HEK293 (cell line): ENCODE data around the gene CREB5.

Source experiments
- CTCF ChIA-PET: fragments of 350-600 bp; formaldehyde crosslinking; extraction: SDS; loops from one replicate; lab custom pipeline; 2021; ENCODE audit warnings: antibody characterized with exemption; lab: Yijun Ruan, JAX
- POLR2A ChIA-PET: fragments of 300-600 bp; formaldehyde crosslinking; extraction: SDS; loops from one replicate; lab custom pipeline; 2020; ENCODE audit warnings: antibody characterized with exemption, inconsistent platforms; lab: Yijun Ruan, JAX
- H3K27ac ChIP-seq: fragments of 200-500 bp; sonication (Bioruptor generic); 2 replicates; pipeline ENCODE4 v1.5.1; 2014; ENCODE audit warnings: low read depth, low read length, control low read depth, inconsistent platforms; ENCODE audit errors: extremely low read depth
- H3K36me3 ChIP-seq, 2 experiments: fragments of 200-500 bp in 1 of 2; sonication (Bioruptor generic) in 1 of 2; 1 replicate in 1 of 2; 2 replicates in 1 of 2; pipeline ENCODE4 v1.5.1; 2014 to 2017; ENCODE audit warnings: inconsistent platforms in 2 of 2, low read length in 2 of 2; ENCODE audit not compliant: control insufficient read depth in 2 of 2, insufficient read depth in 1 of 2
- H3K4me1 ChIP-seq: fragments of 200-500 bp; sonication (Bioruptor generic); 2 replicates; pipeline ENCODE4 v1.5.1; 2014; ENCODE audit warnings: mild to moderate bottlenecking, low read length, inconsistent platforms; ENCODE audit not compliant: control insufficient read depth, insufficient read depth
- H3K4me3 ChIP-seq: 2 replicates; pipeline ENCODE4 v1.5.1; 2011; ENCODE audit warnings: low read depth, mild to moderate bottlenecking, control low read depth, low read length, moderate library complexity
- H3K9me3 ChIP-seq: fragments of 200-500 bp; sonication (Bioruptor generic); 2 replicates; pipeline ENCODE4 v1.5.1; 2014; ENCODE audit warnings: low read depth, low read length, inconsistent platforms; ENCODE audit not compliant: control insufficient read depth, insufficient read depth
- EGR2 ChIP-seq: fragments of 450-650 bp; formaldehyde crosslinking; IDR thresholded peaks from 2 replicates; pipeline ENCODE4 v1.5.1; 2016; ENCODE audit warnings: low read depth, missing biosample characterization, missing genetic modification characterization
- MEIS1 ChIP-seq: sonication (generic); formaldehyde crosslinking; IDR thresholded peaks from 2 replicates; pipeline ENCODE4 v1.8.1; 2022; ENCODE audit warnings: missing genetic modification reagents, mild to moderate bottlenecking, borderline replicate concordance
- MZF1 ChIP-seq: fragments of 450-650 bp; formaldehyde crosslinking; IDR thresholded peaks from 2 replicates; pipeline ENCODE4 v1.5.1; 2017; ENCODE audit warnings: missing biosample characterization, missing genetic modification characterization, borderline replicate concordance
- SCRT1 ChIP-seq: fragments of 450-650 bp; formaldehyde crosslinking; IDR thresholded peaks from 2 replicates; pipeline ENCODE4 v1.5.1; 2016; ENCODE audit warnings: missing biosample characterization, missing genetic modification characterization, borderline replicate concordance
- SETDB1 ChIP-seq: IDR thresholded peaks from one replicate; pipeline ENCODE4 v1.6.1; 2017; ENCODE audit warnings: mild to moderate bottlenecking, low read length, moderate library complexity, mixed read lengths; ENCODE audit not compliant: insufficient read length
- ZBTB7A ChIP-seq: fragments of 450-650 bp; formaldehyde crosslinking; IDR thresholded peaks from 2 replicates; pipeline ENCODE4 v1.5.1; 2016; ENCODE audit warnings: low read depth, missing biosample characterization, missing genetic modification characterization
- ZNF133 ChIP-seq: fragments of 450-650 bp; formaldehyde crosslinking; IDR thresholded peaks from 2 replicates; pipeline ENCODE4 v1.5.1; 2016; ENCODE audit warnings: missing biosample characterization, missing genetic modification characterization
- ZNF138 ChIP-seq: fragments of 450-650 bp; formaldehyde crosslinking; IDR thresholded peaks from 2 replicates; pipeline ENCODE4 v1.5.1; 2016; ENCODE audit warnings: missing biosample characterization, missing genetic modification characterization, borderline replicate concordance
- ZNF157 ChIP-seq: fragments of 450-650 bp; formaldehyde crosslinking; IDR thresholded peaks from 2 replicates; pipeline ENCODE4 v1.5.1; 2016; ENCODE audit warnings: missing biosample characterization, missing genetic modification characterization
- ZNF19 ChIP-seq: fragments of 450-650 bp; formaldehyde crosslinking; IDR thresholded peaks from 2 replicates; pipeline ENCODE4; 2016; ENCODE audit warnings: missing biosample characterization, missing genetic modification characterization, low read depth
- ZNF211 ChIP-seq: fragments of 450-650 bp; formaldehyde crosslinking; IDR thresholded peaks from 2 replicates; pipeline ENCODE4 v1.5.1; 2016; ENCODE audit warnings: low read depth, missing biosample characterization, missing genetic modification characterization
- ZNF280D ChIP-seq: fragments of 450-650 bp; formaldehyde crosslinking; IDR thresholded peaks from 2 replicates; pipeline ENCODE4 v1.5.1; 2016; ENCODE audit warnings: missing biosample characterization, missing genetic modification characterization
- ZNF362 ChIP-seq: fragments of 450-650 bp; formaldehyde crosslinking; IDR thresholded peaks from 2 replicates; pipeline ENCODE4 v1.5.1; 2016; ENCODE audit warnings: missing biosample characterization, missing genetic modification characterization
- ZNF426 ChIP-seq: fragments of 450-650 bp; formaldehyde crosslinking; IDR thresholded peaks from 2 replicates; pipeline ENCODE4 v1.5.1; 2017; ENCODE audit warnings: missing biosample characterization, missing genetic modification characterization, mild to moderate bottlenecking, inconsistent platforms, moderate library complexity
- ZNF433 ChIP-seq: fragments of 450-650 bp; formaldehyde crosslinking; IDR thresholded peaks from 2 replicates; pipeline ENCODE4 v1.5.1; 2016; ENCODE audit warnings: missing biosample characterization, missing genetic modification characterization, low read depth
- ZNF501 ChIP-seq: fragments of 450-650 bp; formaldehyde crosslinking; IDR thresholded peaks from 2 replicates; pipeline ENCODE4 v1.5.1; 2016; ENCODE audit warnings: missing biosample characterization, missing genetic modification characterization
- ZNF529 ChIP-seq: fragments of 450-650 bp; formaldehyde crosslinking; IDR thresholded peaks from 2 replicates; pipeline ENCODE4 v1.5.1; 2017; ENCODE audit warnings: missing genetic modification characterization, missing biosample characterization; ENCODE audit not compliant: insufficient replicate concordance
- ZNF555 ChIP-seq: fragments of 450-650 bp; formaldehyde crosslinking; conservative IDR thresholded peaks from 2 replicates; pipeline ENCODE4 v1.5.1; 2017; ENCODE audit warnings: missing biosample characterization, mild to moderate bottlenecking, missing genetic modification characterization, inconsistent platforms
- ZNF560 ChIP-seq: fragments of 450-650 bp; formaldehyde crosslinking; IDR thresholded peaks from 2 replicates; pipeline ENCODE4 v1.5.1; 2017; ENCODE audit warnings: missing biosample characterization, missing genetic modification characterization, borderline replicate concordance
- ZNF561 ChIP-seq: fragments of 450-650 bp; IDR thresholded peaks from 2 replicates; pipeline ENCODE4 v1.5.1; 2018; ENCODE audit warnings: missing biosample characterization, missing genetic modification characterization, borderline replicate concordance
- ZNF629 ChIP-seq: fragments of 450-650 bp; formaldehyde crosslinking; IDR thresholded peaks from 2 replicates; pipeline ENCODE4 v1.5.1; 2017; ENCODE audit warnings: missing biosample characterization, missing genetic modification characterization
- ZNF76 ChIP-seq: fragments of 450-650 bp; formaldehyde crosslinking; IDR thresholded peaks from 2 replicates; pipeline ENCODE4; 2016; ENCODE audit warnings: low read depth, missing biosample characterization, missing genetic modification characterization, borderline replicate concordance
- TF ChIP-seq, protein P1 (sequence below): fragments of 450-650 bp; formaldehyde crosslinking; IDR thresholded peaks from 2 replicates; pipeline ENCODE4 v1.5.1; 2016; ENCODE audit warnings: missing biosample characterization, missing genetic modification characterization
- TF ChIP-seq, protein P2 (sequence below): fragments of 450-650 bp; formaldehyde crosslinking; IDR thresholded peaks from 2 replicates; pipeline ENCODE4 v1.5.1; 2016; ENCODE audit warnings: missing biosample characterization, missing genetic modification characterization, borderline replicate concordance

The CREB5 gene

DNA sequence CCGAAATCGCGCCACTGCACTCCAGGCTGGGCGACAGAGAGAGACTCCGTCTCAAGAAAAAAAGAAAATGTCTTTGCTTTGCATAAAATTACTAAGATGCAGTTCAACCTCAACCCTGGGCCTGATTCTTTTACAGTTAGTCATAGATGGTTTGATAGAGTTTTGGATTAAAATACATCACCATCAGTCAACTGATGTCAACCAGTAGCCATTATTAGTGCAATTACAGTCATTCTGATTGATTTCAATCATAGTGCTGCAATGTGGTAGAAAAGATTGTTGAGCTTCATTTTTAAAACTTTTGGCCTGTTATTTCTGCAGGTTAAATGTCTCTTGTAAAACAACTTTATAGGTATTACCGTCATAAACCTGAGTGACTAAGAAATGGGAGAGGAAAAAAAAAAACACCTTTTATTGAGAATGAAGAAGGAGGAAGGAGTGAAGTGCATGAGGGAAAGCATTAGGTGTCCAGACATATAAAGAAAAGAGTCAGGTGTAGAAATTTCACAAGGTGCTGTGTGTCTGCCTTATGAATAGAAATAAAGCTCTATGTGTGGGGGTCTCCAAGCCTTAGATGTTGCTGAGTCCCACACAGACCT, 395.2 kb downstream of the CREB5 start (continued):
- TF ChIP-seq ZNF280D (tag by site-specific recombination) (no peak), ZNF19 (tag by site-specific recombination) (no peak), ZBTB7A (tag by site-specific recombination) (no peak), ZNF426 (tag by site-specific recombination) (no peak), ZNF555 (tag by site-specific recombination) (no peak), ZNF560 (tag by site-specific recombination) (no peak), MZF1 (tag by site-specific recombination) (no peak), ZNF529 (tag by site-specific recombination) (no peak), ZNF133 (tag by site-specific recombination) (no peak), MEIS1 (CRISPR knock-in tag) (no peak), ZNF629 (no peak), SETDB1 (no peak), ZNF561 (tag by site-specific recombination) (no peak), ZNF362 (no peak)
- TF ChIP-seq, protein P1, sequence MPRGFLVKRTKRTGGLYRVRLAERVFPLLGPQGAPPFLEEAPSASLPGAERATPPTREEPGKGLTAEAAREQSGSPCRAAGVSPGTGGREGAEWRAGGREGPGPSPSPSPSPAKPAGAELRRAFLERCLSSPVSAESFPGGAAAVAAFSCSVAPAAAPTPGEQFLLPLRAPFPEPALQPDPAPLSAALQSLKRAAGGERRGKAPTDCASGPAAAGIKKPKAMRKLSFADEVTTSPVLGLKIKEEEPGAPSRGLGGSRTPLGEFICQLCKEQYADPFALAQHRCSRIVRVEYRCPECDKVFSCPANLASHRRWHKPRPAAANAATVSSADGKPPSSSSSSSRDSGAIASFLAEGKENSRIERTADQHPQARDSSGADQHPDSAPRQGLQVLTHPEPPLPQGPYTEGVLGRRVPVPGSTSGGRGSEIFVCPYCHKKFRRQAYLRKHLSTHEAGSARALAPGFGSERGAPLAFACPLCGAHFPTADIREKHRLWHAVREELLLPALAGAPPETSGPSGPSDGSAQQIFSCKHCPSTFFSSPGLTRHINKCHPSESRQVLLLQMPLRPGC (tag by site-specific recombination), result no peak

GRCh38 chr7:28808796-28809533, 396.6 kb downstream of the CREB5 start:
- Histone ChIP-seq H3K27ac (no peak overlapping the region), H3K4me3 (no peak overlapping the region), H3K9me3 (no peaks in the 10 kb centered on the region), H3K36me3 (peaks cover 3 to 12% of the 10 kb centered on the region in 2 experiments; a peak in 2 of 3 replicates), H3K4me1 (no peaks in the 10 kb centered on the region)
- ChIA-PET POLR2A (no interaction called here), CTCF (interaction anchor here (1.2 kb wide), 1 partner anchor 31 kb away, joined by 4 read pairs; no protein-coding TSS in a partner anchor)
- TF ChIP-seq ZNF76 (tag by site-specific recombination) (no peak), ZNF433 (tag by site-specific recombination) (no peak), ZNF501 (tag by site-specific recombination) (no peak), ZNF211 (no peak), ZNF138 (tag by site-specific recombination) (no peak), EGR2 (tag by site-specific recombination) (no peak), SCRT1 (tag by site-specific recombination) (no peak), ZNF157 (tag by site-specific recombination) (peak; percentile 81)
- TF ChIP-seq, protein P2, sequence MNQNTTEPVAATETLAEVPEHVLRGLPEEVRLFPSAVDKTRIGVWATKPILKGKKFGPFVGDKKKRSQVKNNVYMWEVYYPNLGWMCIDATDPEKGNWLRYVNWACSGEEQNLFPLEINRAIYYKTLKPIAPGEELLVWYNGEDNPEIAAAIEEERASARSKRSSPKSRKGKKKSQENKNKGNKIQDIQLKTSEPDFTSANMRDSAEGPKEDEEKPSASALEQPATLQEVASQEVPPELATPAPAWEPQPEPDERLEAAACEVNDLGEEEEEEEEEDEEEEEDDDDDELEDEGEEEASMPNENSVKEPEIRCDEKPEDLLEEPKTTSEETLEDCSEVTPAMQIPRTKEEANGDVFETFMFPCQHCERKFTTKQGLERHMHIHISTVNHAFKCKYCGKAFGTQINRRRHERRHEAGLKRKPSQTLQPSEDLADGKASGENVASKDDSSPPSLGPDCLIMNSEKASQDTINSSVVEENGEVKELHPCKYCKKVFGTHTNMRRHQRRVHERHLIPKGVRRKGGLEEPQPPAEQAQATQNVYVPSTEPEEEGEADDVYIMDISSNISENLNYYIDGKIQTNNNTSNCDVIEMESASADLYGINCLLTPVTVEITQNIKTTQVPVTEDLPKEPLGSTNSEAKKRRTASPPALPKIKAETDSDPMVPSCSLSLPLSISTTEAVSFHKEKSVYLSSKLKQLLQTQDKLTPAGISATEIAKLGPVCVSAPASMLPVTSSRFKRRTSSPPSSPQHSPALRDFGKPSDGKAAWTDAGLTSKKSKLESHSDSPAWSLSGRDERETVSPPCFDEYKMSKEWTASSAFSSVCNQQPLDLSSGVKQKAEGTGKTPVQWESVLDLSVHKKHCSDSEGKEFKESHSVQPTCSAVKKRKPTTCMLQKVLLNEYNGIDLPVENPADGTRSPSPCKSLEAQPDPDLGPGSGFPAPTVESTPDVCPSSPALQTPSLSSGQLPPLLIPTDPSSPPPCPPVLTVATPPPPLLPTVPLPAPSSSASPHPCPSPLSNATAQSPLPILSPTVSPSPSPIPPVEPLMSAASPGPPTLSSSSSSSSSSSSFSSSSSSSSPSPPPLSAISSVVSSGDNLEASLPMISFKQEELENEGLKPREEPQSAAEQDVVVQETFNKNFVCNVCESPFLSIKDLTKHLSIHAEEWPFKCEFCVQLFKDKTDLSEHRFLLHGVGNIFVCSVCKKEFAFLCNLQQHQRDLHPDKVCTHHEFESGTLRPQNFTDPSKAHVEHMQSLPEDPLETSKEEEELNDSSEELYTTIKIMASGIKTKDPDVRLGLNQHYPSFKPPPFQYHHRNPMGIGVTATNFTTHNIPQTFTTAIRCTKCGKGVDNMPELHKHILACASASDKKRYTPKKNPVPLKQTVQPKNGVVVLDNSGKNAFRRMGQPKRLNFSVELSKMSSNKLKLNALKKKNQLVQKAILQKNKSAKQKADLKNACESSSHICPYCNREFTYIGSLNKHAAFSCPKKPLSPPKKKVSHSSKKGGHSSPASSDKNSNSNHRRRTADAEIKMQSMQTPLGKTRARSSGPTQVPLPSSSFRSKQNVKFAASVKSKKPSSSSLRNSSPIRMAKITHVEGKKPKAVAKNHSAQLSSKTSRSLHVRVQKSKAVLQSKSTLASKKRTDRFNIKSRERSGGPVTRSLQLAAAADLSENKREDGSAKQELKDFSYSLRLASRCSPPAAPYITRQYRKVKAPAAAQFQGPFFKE, result no peak
